Endothelial cell (in vitro differentiated cells): ENCODE results near the gene ZXDB. TPM values are rescaled to one million over a fixed set of nuclear protein-coding genes. Genes with fewer than 3 reads are reported as not detected.
"Not testable (repeated sequence)": the region's sequence is repeated elsewhere in the genome, so short reads cannot be mapped to it uniquely, and the experiment has no call there.

ENCODE experiments used
- DNase-seq: peaks from one replicate; pipeline ENCODE4 v3.0.0; 2021; ENCODE audit warnings: low spot score
- H3K27ac Mint-ChIP-seq: one replicate; pipeline ENCODE4 v1.8.0; 2021; ENCODE audit warnings: mixed read lengths, inconsistent platforms; ENCODE audit not compliant: unreplicated experiment
- H3K27me3 Mint-ChIP-seq: one replicate; pipeline ENCODE4 v1.8.0; 2021; ENCODE audit warnings: mild to moderate bottlenecking, moderate library complexity, mixed read lengths, inconsistent platforms; ENCODE audit not compliant: unreplicated experiment
- H3K36me3 Mint-ChIP-seq: one replicate; pipeline ENCODE4 v1.8.0; 2021; ENCODE audit warnings: mild to moderate bottlenecking, low read depth, mixed read lengths, inconsistent platforms; ENCODE audit not compliant: unreplicated experiment
- H3K4me1 Mint-ChIP-seq: one replicate; pipeline ENCODE4 v1.8.0; 2021; ENCODE audit warnings: mild to moderate bottlenecking, mixed read lengths, inconsistent platforms; ENCODE audit not compliant: unreplicated experiment
- H3K4me3 Mint-ChIP-seq: one replicate; pipeline ENCODE4 v1.8.0; 2021; ENCODE audit warnings: mild to moderate bottlenecking, mixed read lengths, inconsistent platforms; ENCODE audit not compliant: unreplicated experiment
- H3K9me3 Mint-ChIP-seq: one replicate; pipeline ENCODE4 v1.8.0; 2021; ENCODE audit warnings: mixed read lengths, inconsistent platforms; ENCODE audit not compliant: unreplicated experiment
- CTCF ChIP-seq: fragments of 200-600 bp; sonication (generic); IDR thresholded peaks from one replicate; pipeline ENCODE4 v1.5.0; 2021; ENCODE audit warnings: antibody characterized with exemption; ENCODE audit not compliant: unreplicated experiment
- long read RNA-seq: library from polyadenylated mRNA; unstranded; transcript quantifications from one replicate; pipeline ENCODE4 v2.0.0, GENCODE V29; 2020; ENCODE audit not compliant: unreplicated experiment
- total RNA-seq: library from RNA; stranded (reverse); fragmentation: NEBNext Ultra II Directional; extraction: Animal tissue kit (Norgen Biotek cat#: 25700); gene quantifications from one replicate; pipeline ENCODE4 v1.2.1, GENCODE V29; 2021; ENCODE audit not compliant: unreplicated experiment

ZXDB gene
- 7.5 TPM for total RNA-seq
- long read RNA-seq = 0 reads

- peak within 1 kb of the TSS; percentile 83 for H3K27ac Mint-ChIP-seq
Observed at GRCh38 chrX:57591284-57592159, at the start of gene ZXDB. TSS of gene ZXDB (plus strand) at chrX:57592011. CDS start at chrX:57592049, 38 bp downstream.

GRCh38 chrX:57565198-57565597 is 26.6 kb upstream of the ZXDB start:
- H3K27ac Mint-ChIP-seq = no peak overlapping the region

More at GRCh38 chrX:57591284-57592159, at the start of gene ZXDB:
- not testable (repeated sequence) for DNase-seq, H3K36me3 Mint-ChIP-seq, H3K27me3 Mint-ChIP-seq, H3K9me3 Mint-ChIP-seq
- Mint-ChIP-seq H3K4me3 (peak within 1 kb of the TSS; percentile 92), H3K4me1 (peaks cover 20% of the 10 kb centered on the region)

GRCh38 chrX:57573754-57574153 is 18.1 kb upstream of the ZXDB start:
- H3K36me3 Mint-ChIP-seq = no peaks in the 10 kb centered on the region
- H3K9me3 Mint-ChIP-seq = no peaks in the 10 kb centered on the region
- no peak for TF ChIP-seq CTCF
- DNase-seq = peak; percentile 9
- H3K4me3 Mint-ChIP-seq = no peak overlapping the region
- H3K27me3 Mint-ChIP-seq = peaks cover 2% of the 10 kb centered on the region
- H3K27ac Mint-ChIP-seq = no peak overlapping the region
- no peaks in the 10 kb centered on the region for H3K4me1 Mint-ChIP-seq

More at GRCh38 chrX:57565198-57565597, 26.6 kb upstream of the ZXDB start:
- no peaks in the 10 kb centered on the region for H3K4me1 Mint-ChIP-seq
- no peak for TF ChIP-seq CTCF
- no peaks in the 10 kb centered on the region for H3K9me3 Mint-ChIP-seq
- DNase-seq = no peak
- H3K36me3 Mint-ChIP-seq = no peaks in the 10 kb centered on the region
- peaks cover 4% of the 10 kb centered on the region for H3K27me3 Mint-ChIP-seq
- no peak overlapping the region for H3K4me3 Mint-ChIP-seq

- H3K9me3 Mint-ChIP-seq, H3K27me3 Mint-ChIP-seq, H3K27ac Mint-ChIP-seq, DNase-seq, H3K36me3 Mint-ChIP-seq, H3K4me1 Mint-ChIP-seq, H3K4me3 Mint-ChIP-seq: not testable (repeated sequence)
Observed at GRCh38 chrX:57582948-57583347, 8.9 kb upstream of the ZXDB start.

- no peaks in the 10 kb centered on the region for H3K36me3 Mint-ChIP-seq
- TF ChIP-seq CTCF = no peak
- no peaks in the 10 kb centered on the region for H3K9me3 Mint-ChIP-seq
- H3K27me3 Mint-ChIP-seq = no peaks in the 10 kb centered on the region
- no peaks in the 10 kb centered on the region for H3K4me1 Mint-ChIP-seq
- no peak overlapping the region for H3K4me3 Mint-ChIP-seq
- H3K27ac Mint-ChIP-seq = no peak overlapping the region
- no peak for DNase-seq
Observed at GRCh38 chrX:57583477-57583876, 8.3 kb upstream of the ZXDB start.

- TF ChIP-seq CTCF = no peak
- Mint-ChIP-seq H3K27me3 (no peaks in the 10 kb centered on the region), H3K9me3 (no peaks in the 10 kb centered on the region), H3K4me3 (no peak overlapping the region), H3K27ac (no peak overlapping the region), H3K4me1 (peaks cover 2% of the 10 kb centered on the region), H3K36me3 (no peaks in the 10 kb centered on the region)
- DNase-seq = no peak
Observed at GRCh38 chrX:57586360-57586759, 5.5 kb upstream of the ZXDB start.
